ENCODE data around the gene SCN8A.

The SCN8A gene

GRCh38 chr12:51841727-51842126, 250.7 kb downstream of the SCN8A start:
- TF ChIP-seq, protein P1, sequence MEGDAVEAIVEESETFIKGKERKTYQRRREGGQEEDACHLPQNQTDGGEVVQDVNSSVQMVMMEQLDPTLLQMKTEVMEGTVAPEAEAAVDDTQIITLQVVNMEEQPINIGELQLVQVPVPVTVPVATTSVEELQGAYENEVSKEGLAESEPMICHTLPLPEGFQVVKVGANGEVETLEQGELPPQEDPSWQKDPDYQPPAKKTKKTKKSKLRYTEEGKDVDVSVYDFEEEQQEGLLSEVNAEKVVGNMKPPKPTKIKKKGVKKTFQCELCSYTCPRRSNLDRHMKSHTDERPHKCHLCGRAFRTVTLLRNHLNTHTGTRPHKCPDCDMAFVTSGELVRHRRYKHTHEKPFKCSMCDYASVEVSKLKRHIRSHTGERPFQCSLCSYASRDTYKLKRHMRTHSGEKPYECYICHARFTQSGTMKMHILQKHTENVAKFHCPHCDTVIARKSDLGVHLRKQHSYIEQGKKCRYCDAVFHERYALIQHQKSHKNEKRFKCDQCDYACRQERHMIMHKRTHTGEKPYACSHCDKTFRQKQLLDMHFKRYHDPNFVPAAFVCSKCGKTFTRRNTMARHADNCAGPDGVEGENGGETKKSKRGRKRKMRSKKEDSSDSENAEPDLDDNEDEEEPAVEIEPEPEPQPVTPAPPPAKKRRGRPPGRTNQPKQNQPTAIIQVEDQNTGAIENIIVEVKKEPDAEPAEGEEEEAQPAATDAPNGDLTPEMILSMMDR (IDR thresholded peaks at IDR 0.05): no peak
- DNase-seq: no peak

GRCh38 chr12:51844854-51845253, 253.8 kb downstream of the SCN8A start:
- Histone ChIP-seq H3K4me1 (peaks cover 0 to 26% (median 23%) of the 10 kb centered on the region in 4 donors), H3K27ac (no peak overlapping the region), H3K9me3 (no peaks in the 10 kb centered on the region), H3K36me3 (no peaks in the 10 kb centered on the region), H3K4me3 (no peak overlapping the region), H3K27me3 (peaks cover 0 to 95% of the 10 kb centered on the region in 2 donors)
- DNase-seq: no peak
- intact Hi-C loops (cut with DNase I; ENCODE audit: low total_unique reads): no loop called here
- TF ChIP-seq, protein P1 (IDR thresholded peaks at IDR 0.05): no peak

More at GRCh38 chr12:51841727-51842126, 250.7 kb downstream of the SCN8A start:
- no peak overlapping the region for H3K27ac ChIP-seq
- intact Hi-C loops (cut with DNase I; ENCODE audit: low total_unique reads): no loop called here
- H3K9me3 ChIP-seq: no peaks in the 10 kb centered on the region
- H3K4me3 ChIP-seq: no peak overlapping the region
- H3K36me3 ChIP-seq: no peaks in the 10 kb centered on the region
- H3K27me3 ChIP-seq: peaks cover 0 to 90% of the 10 kb centered on the region in 2 donors
- peaks cover 0 to 6% (median 5%) of the 10 kb centered on the region in 4 donors for H3K4me1 ChIP-seq

DNA sequence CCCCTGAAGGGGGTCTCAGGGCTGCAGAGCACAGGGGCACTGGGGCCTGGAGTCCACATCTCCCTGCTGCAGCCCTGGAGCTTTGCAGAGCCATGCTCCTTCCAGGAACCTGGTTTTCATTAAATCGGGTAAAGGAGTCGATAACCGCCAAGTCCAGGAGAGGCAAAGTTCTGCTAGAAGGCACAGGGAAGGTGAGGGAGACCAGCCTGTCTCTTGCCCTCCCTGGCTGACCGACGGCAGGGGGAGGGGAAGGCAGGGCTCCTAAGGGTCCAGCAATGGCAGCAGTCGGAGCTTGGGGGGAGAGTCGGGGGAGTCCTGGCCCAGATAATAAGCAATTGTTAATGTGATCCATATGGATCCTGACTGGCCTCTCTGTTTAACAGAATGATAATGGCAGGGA, 254.4 kb downstream of the SCN8A start:
- DNase-seq: no peak
- intact Hi-C loops (cut with DNase I; ENCODE audit: low total_unique reads): no loop called here
- peaks cover 0 to 89% of the 10 kb centered on the region in 2 donors for H3K27me3 ChIP-seq

DNA sequence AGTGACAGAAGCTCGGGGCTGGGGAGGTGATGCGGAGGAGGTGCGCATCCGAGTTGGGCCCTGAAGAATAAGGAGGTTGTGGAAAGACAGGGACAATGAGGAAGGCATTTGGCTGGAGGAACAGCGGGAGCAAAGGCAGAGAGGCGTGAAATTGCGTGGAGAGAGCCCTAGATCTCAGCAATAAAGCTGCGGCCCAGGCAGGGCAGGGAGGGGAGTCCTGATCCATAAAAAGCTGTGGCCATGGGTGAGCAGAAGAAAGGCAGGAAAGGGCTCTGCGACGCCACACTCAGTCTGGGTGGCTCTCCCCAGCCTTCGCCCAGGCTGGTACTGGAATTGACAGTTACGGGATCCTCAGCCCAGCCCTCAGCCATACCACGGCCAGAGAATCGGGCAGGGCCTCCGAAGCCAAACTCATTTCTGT, 255.2 kb downstream of the SCN8A start:
- Histone ChIP-seq H3K27me3 (peaks cover 0 to 81% of the 10 kb centered on the region in 2 donors), H3K9me3 (no peaks in the 10 kb centered on the region), H3K36me3 (no peaks in the 10 kb centered on the region), H3K27ac (no peak overlapping the region), H3K4me1 (peaks cover 0 to 26% (median 23%) of the 10 kb centered on the region in 4 donors), H3K4me3 (peak overlapping the region in 1 of 2 donors; percentile 61)
- intact Hi-C loops (cut with DNase I; ENCODE audit: low total_unique reads): no loop called here
- TF ChIP-seq, protein P1 (IDR thresholded peaks at IDR 0.05): no peak
- DNase-seq: no peak

More for the DNA sequence above, 254.4 kb downstream of the SCN8A start:
- H3K4me3 ChIP-seq: no peak overlapping the region
- H3K9me3 ChIP-seq: no peaks in the 10 kb centered on the region
- no peak overlapping the region for H3K27ac ChIP-seq
- TF ChIP-seq, protein P1 (IDR thresholded peaks at IDR 0.05): no peak
- H3K36me3 ChIP-seq: no peaks in the 10 kb centered on the region
- H3K4me1 ChIP-seq: peaks cover 0 to 26% (median 23%) of the 10 kb centered on the region in 4 donors

GRCh38 chr12:51846911-51847642, 256.0 kb downstream of the SCN8A start:
- peaks cover 0 to 79% of the 10 kb centered on the region in 2 donors for H3K27me3 ChIP-seq
- intact Hi-C loops (cut with DNase I; ENCODE audit: low total_unique reads): no loop called here
- H3K36me3 ChIP-seq: no peaks in the 10 kb centered on the region
- no peaks in the 10 kb centered on the region for H3K9me3 ChIP-seq
- no peak for DNase-seq
- peaks cover 0 to 26% (median 23%) of the 10 kb centered on the region in 4 donors for H3K4me1 ChIP-seq
- peak overlapping the region; percentile 43 to 61 for H3K4me3 ChIP-seq
- H3K27ac ChIP-seq: no peak overlapping the region
- TF ChIP-seq, protein P1 (IDR thresholded peaks at IDR 0.05): no peak
